A549 (cell line): ENCODE data around the gene DNAAF3. TPM values are rescaled to one million over a fixed set of nuclear protein-coding genes. Genes with fewer than 3 reads are reported as not detected.

Experiments used
- ATAC-seq, 2 experiments: fragments of 200-7000 bp in 1 of 2; fragments of >200 bp in 1 of 2; cut with Nextera tagmentation in 1 of 2; cut with Tn5 transposase in 1 of 2; 3 replicates each; pipeline versions ENCODE4 v1.8.0 to v1.9.1; 2018 to 2020; ENCODE audit warnings: mild to moderate bottlenecking in 1 of 2, moderate library complexity in 1 of 2
- CTCF ChIA-PET: fragments of 300-600 bp; sonication (Branson Sonifier 250); formaldehyde crosslinking; extraction: SDS; loops from one replicate; lab custom pipeline; 2021; ENCODE audit warnings: antibody characterized with exemption, inconsistent platforms; lab: Yijun Ruan, JAX
- POLR2A ChIA-PET: fragments of 350-600 bp; formaldehyde crosslinking; extraction: SDS; loops from one replicate; lab custom pipeline; 2021; ENCODE audit warnings: antibody characterized with exemption, inconsistent platforms; lab: Yijun Ruan, JAX
- DNase-seq, 2 experiments: peaks; one replicate each; pipeline versions ENCODE4 v3.0.0 to v3.0.0-alpha.2; 2011 to 2016; ENCODE audit warnings: low read depth in 1 of 2, low spot score in 1 of 2
- FAIRE-seq: peaks from 2 replicates; lab custom pipeline; 2011; peaks lifted over from hg19 to GRCh38; lab: Jason Lieb, UNC
- H3K27ac ChIP-seq, 2 experiments: fragments of >200 bp; sonication (Bioruptor Twin); formaldehyde crosslinking; 3 replicates each; pipeline ENCODE4 v1.5.1; 2016 to 2017
- H3K4me1 ChIP-seq: fragments of >200 bp; sonication (Bioruptor Twin); formaldehyde crosslinking; 3 replicates; pipeline ENCODE4 v1.6.1; 2016
- H3K4me2 ChIP-seq: fragments of >200 bp; sonication (Bioruptor Twin); formaldehyde crosslinking; 3 replicates; pipeline ENCODE4 v1.6.1; 2016
- H3K4me3 ChIP-seq: fragments of >200 bp; sonication (Bioruptor Twin); formaldehyde crosslinking; 3 replicates; pipeline ENCODE4 v1.5.1; 2016
- H3K9me3 ChIP-seq: fragments of >200 bp; sonication (Bioruptor Twin); formaldehyde crosslinking; 3 replicates; pipeline ENCODE4 v1.6.1; 2016
- BHLHE40 ChIP-seq: IDR thresholded peaks from 2 replicates; pipeline ENCODE4 v1.6.1; 2012; ENCODE audit warnings: low read depth, low read length, inconsistent platforms
- E2F6 ChIP-seq: IDR thresholded peaks from 2 replicates; pipeline ENCODE4 v1.6.1; 2012; ENCODE audit warnings: low read depth, borderline replicate concordance
- FOSL2 ChIP-seq, 2 experiments: fragments of 450-650 bp in 1 of 2; fragments of >200 bp in 1 of 2; sonication (Bioruptor Twin) in 1 of 2; formaldehyde crosslinking; IDR thresholded peaks; 2 replicates each; pipeline versions ENCODE4 v1.5.0 to v1.6.1; 2016 to 2020; ENCODE audit warnings: mild to moderate bottlenecking in 1 of 2, moderate library complexity in 1 of 2
- HDAC2 ChIP-seq: fragments of 200-600 bp; sonication (generic); IDR thresholded peaks from 2 replicates; pipeline ENCODE4 v1.6.1; 2016
- HOXB13 ChIP-seq: fragments of 250-450 bp; sonication (Bioruptor Pico); IDR thresholded peaks from 2 replicates; pipeline ENCODE4 v1.5.0; 2020; ENCODE audit warnings: low read depth, mild to moderate bottlenecking, moderate library complexity
- JUN ChIP-seq, 2 experiments: fragments of >200 bp; sonication (Bioruptor Twin); formaldehyde crosslinking; IDR thresholded peaks; 2 replicates in 1 of 2; 3 replicates in 1 of 2; pipeline ENCODE4 v1.6.1; 2016 to 2017
- MYC ChIP-seq: IDR thresholded peaks from 2 replicates; pipeline ENCODE4 v1.6.1; 2012; ENCODE audit warnings: mild to moderate bottlenecking, inconsistent platforms, low read length, improper control_type of control experiment, borderline replicate concordance
- PBX3 ChIP-seq: IDR thresholded peaks from 2 replicates; pipeline ENCODE4 v1.6.1; 2012
- POLR2A ChIP-seq: IDR thresholded peaks from 2 replicates; pipeline ENCODE4 v1.6.1; 2012; ENCODE audit warnings: mild to moderate bottlenecking, low read length
- REST ChIP-seq: fragments of 200-600 bp; sonication (generic); IDR thresholded peaks from 2 replicates; pipeline ENCODE4 v1.6.1; 2016; ENCODE audit warnings: antibody characterized with exemption, mild to moderate bottlenecking, moderate library complexity
- RFX5 ChIP-seq: fragments of 450-650 bp; IDR thresholded peaks from 2 replicates; pipeline ENCODE4 v1.7.1; 2014; ENCODE audit warnings: antibody characterized with exemption, mild to moderate bottlenecking, moderate library complexity
- TFCP2L1 ChIP-seq: fragments of 250-450 bp; sonication (Bioruptor Pico); IDR thresholded peaks from 2 replicates; pipeline ENCODE4 v1.5.0; 2021; ENCODE audit warnings: mild to moderate bottlenecking
- ZNF302 ChIP-seq: fragments of 250-450 bp; sonication (Bioruptor Pico); IDR thresholded peaks from 2 replicates; pipeline ENCODE4 v1.9.0; 2021; ENCODE audit warnings: inconsistent platforms, mild to moderate bottlenecking, moderate library complexity
- WGBS: methylation state at CpG from one replicate; pipeline ENCODE4 v1.1.6; 2017; ENCODE audit errors: missing lambda C conversion rate; 5-methylcytosine and 5-hydroxymethylcytosine counted together
- polyA plus RNA-seq, 4 experiments: library from polyadenylated mRNA; depleted of rRNA in 3 of 4; stranded (reverse); fragments of >200 nt; fragmentation: RNase III in 1 of 4; extraction: RNeasy Plus Mini Kit Qiagen cat#74134 plus additional on column Dnase treatment in 1 of 4; gene quantifications; 2 replicates in 3 of 4; 3 replicates in 1 of 4; pipeline ENCODE4 v1.2.3, GENCODE V29; 2011 to 2017

Gene DNAAF3
- polyA plus RNA-seq, 2 of the 4 experiments (the other 2 are of a cell fraction): 4.0 to 5.3 TPM

GRCh38 chr19:55115446-55116065 lies 50.9 kb downstream of the DNAAF3 start:
- TF ChIP-seq RFX5 (no peak), HDAC2 (no peak), HOXB13 (CRISPR knock-in tag) (no peak), MYC (no peak), FOSL2 (IDR thresholded peaks at IDR 0.05) (no peak), FOSL2 (CRISPR knock-in tag; IDR thresholded peaks at IDR 0.05) (no peak), REST (no peak), ZNF302 (CRISPR knock-in tag) (no peak), PBX3 (no peak), JUN (IDR thresholded peaks at IDR 0.05) (no peak)
- ATAC-seq (no peak), DNase-seq (no peak), FAIRE-seq (no peak)
- H3K4me3 ChIP-seq: peak overlapping the region; percentile 64
- no peaks in the 10 kb centered on the region for H3K9me3 ChIP-seq
- CTCF ChIA-PET: interaction anchor here (0.8 to 6.7 kb wide), 8 partner anchors 9 to 388 kb away, joined by 3 to 35 read pairs (median 5); no protein-coding TSS in a partner anchor
- POLR2A ChIA-PET: no interaction called here
- peak overlapping the region; percentile 85 to 94 for H3K27ac ChIP-seq
- H3K4me1 ChIP-seq: peaks cover 30% of the 10 kb centered on the region
- 74% methylated on average over 13 of the region's 13 CpGs for WGBS
- peak overlapping the region; percentile 94 for H3K4me2 ChIP-seq

- peak overlapping the region; percentile 94; the same call in 1 of the 3 replicates for H3K4me2 ChIP-seq
Observed at GRCh38 chr19:55114566-55115145, 51.8 kb downstream of the DNAAF3 start.

GRCh38 chr19:55113570-55114039 lies 52.8 kb downstream of the DNAAF3 start:
- Histone ChIP-seq H3K9me3 (no peaks in the 10 kb centered on the region), H3K27ac (0 out of 6 replicates have a peak overlapping the region, but pooled peaks of 1 of the 2 experiments have one; percentile 6), H3K4me1 (peaks cover 29% of the 10 kb centered on the region), H3K4me2 (0 out of 3 replicates have a peak overlapping the region, but pooled peaks have one; percentile 13), H3K4me3 (no peak overlapping the region)
- DNase-seq (peak; percentile 56 to 81), FAIRE-seq (no peak), ATAC-seq (peak in 1 of 2 experiments; percentile 7; a peak in 3 of 6 replicates)
- 41% methylated on average over 12 of the region's 12 CpGs for WGBS
- POLR2A ChIA-PET: no interaction called here
- no peak for TF ChIP-seq E2F6
- TF ChIP-seq BHLHE40: peak; percentile 76
- CTCF ChIA-PET: interaction anchor here (0.6 to 1.4 kb wide), 5 partner anchors 10 to 390 kb away, joined by 3 to 5 read pairs (median 4); no protein-coding TSS in a partner anchor

More at GRCh38 chr19:55114566-55115145, 51.8 kb downstream of the DNAAF3 start:
- no peak for FAIRE-seq
- H3K27ac ChIP-seq: no peak overlapping the region
- TF ChIP-seq POLR2A (no peak), JUN (IDR thresholded peaks at IDR 0.05) (no peak), TFCP2L1 (CRISPR knock-in tag) (no peak)
- H3K4me1 ChIP-seq: peaks cover 30% of the 10 kb centered on the region
- 95% methylated on average over 5 of the region's 9 CpGs for WGBS
- DNase-seq: no peak
- POLR2A ChIA-PET: no interaction called here
- CTCF ChIA-PET: interaction anchor here (0.9 to 4.1 kb wide), 5 partner anchors 26 to 389 kb away, joined by 3 to 33 read pairs (median 4); no protein-coding TSS in a partner anchor
- no peaks in the 10 kb centered on the region for H3K9me3 ChIP-seq
- no peak overlapping the region for H3K4me3 ChIP-seq
- ATAC-seq: no peak
